Activated CD4-positive, CD25-positive, alpha-beta regulatory T cell (primary cell): ENCODE results near the gene GABRG3.

Experiments used
- DNase-seq, 4 experiments: peaks; one replicate each; lab custom pipeline; 2025; lab: John Stamatoyannopoulos, UW

The GABRG3 gene

DNA sequence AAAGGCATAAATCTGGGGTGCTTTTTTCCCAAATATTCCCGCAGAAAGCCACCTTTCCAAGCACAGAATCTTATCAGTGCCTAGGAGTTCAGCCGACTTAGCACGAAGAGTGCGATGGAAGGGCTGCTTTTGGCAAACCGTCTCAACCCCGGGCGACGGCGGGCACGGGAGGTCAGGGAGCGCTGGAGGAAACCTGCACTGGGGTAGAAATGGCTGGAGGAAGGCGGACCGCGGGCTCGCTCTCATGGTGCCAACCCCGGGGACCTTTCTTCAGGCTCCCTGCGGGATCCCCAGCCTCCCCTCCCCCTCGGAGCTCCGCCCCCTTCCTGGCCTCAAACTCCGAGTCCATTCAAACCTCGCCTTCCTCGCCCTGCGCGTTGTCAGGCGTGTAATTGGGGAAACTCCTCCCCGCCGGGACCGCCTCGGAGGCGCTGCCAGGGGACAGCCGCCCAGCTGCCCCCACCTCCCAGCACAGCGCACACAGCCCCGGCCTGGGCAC is at the start of gene GABRG3:
TSS of gene GABRG3 (plus strand) at position 470 of the 499 bp plus-strand sequence.
- DNase-seq, result no peak

GRCh38 chr15:26921433-26921832 is 49.5 kb upstream of the GABRG3 start:
- no peak for DNase-seq

DNA sequence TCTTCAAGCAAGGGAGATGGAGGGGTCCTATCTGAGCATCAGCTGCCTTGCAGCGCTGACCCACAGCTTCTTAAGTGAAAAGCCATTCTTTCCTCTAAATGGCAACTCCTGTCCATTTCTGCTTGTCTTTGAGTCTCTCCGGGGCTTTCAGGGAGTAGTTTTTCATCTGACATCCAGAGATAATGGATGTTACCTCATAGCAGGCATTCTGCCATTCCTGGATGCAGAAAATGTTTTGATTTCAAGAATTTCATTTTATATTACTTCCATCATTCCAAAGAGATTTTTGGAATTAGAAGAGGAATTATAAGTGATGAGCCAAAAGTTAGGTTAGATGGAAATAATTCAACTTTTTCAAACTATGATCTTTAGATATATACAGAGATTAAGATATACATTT is 44.9 kb upstream of the GABRG3 start:
- DNase-seq, result no peak

DNA sequence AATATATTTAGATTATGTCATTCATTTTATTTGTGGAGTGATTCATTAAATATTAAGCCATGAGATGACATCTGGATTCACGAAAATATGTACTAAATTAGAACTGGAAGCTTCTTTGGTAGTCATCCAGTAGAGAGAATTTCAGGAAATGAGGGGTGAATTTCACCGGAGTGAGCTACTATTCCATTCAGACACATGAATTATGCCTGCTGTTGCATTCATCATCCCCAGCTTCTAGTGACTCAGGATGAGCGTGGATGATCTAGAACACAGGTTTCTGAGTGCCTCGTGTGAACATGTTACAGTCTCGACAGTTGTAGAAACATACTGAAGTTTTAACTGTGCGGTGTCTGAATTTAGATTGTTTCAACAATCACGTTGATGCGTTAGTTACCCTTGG is 42.9 kb upstream of the GABRG3 start:
- DNase-seq, result no peak

- no peak for DNase-seq
Measured at GRCh38 chr15:26929588-26929987, 41.4 kb upstream of the GABRG3 start.

DNA sequence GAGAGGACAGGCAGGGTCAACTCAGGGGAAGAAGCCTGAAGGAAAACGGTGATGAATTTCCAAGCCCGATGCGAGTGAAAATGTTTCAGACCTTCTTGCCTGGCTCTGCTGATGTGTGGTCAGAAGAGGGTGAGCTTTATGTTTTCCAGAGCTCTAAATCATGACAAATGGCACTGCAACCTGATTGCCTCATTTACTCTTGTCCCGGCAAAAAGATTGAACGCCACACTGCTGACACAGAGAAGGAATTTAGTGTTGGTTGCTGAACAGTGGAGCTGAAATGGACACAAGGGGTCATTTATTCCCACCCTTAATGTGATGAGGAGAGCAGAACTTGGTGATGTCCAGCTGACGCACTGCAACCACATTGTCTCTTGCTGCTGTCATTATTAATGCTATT is 36.1 kb upstream of the GABRG3 start:
- no peak for DNase-seq

DNA sequence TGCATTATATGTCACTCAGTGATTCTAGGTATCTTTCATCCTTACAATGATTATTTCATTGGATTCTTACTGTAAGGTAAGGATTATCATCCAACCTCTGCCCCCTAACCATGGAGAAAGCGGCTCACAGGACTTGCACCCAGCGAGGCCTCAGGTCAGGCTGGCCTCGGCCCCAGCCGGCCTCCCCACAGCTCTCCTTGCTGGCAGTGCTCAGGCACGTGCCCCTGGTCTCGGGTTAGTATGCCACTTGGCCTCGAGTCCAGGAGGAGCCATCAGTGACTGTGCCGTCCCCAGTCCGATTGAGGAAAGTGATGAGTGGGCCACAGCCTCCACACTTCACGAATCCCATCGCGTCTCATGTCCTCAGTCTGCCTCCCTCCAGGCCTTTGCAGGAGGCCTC is 35.7 kb upstream of the GABRG3 start:
- DNase-seq, result no peak

- no peak for DNase-seq
Measured at GRCh38 chr15:26936502-26936901, 34.5 kb upstream of the GABRG3 start.

DNA sequence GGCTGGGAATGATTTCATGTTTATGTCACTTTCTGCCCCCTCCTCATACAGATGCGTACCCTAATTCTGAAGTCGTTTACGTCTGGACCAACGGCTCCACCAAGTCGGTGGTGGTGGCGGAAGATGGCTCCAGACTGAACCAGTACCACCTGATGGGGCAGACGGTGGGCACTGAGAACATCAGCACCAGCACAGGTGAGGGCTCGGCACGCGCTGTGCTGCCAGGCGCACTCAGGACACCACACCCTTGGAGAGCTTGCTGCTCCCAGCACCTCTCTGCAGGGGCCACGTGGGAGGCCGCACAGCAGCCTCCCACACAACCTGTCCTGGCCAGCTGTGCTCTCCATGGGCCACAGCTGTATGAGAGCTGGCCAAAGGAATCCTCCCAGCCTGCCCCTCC is 33.8 kb upstream of the GABRG3 start:
- no peak for DNase-seq

- DNase-seq, result no peak
Measured at GRCh38 chr15:26939398-26939797, 31.6 kb upstream of the GABRG3 start.

GRCh38 chr15:26941489-26941888 is 29.5 kb upstream of the GABRG3 start:
- DNase-seq, result no peak

DNA sequence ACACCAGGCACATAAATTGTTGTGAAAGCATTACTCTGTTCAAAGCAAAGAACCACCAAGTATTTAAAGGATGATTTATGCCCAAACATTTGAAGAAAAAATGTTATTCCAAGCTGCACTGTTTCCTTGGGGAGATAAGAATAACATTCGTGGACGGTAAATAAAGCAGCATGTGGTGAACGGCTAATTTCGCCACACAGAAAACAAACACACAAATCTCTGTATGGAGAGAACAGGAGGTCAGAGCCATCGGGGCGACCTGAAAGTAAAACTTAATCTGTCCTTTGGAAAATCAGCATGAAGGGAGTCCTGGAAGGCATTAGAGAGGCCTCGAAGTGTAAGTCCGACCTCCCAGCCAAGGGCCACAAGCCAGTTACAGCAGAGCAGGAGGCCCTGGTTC is 27.1 kb upstream of the GABRG3 start:
- DNase-seq, result no peak

- no peak for DNase-seq
Measured at GRCh38 chr15:26945046-26945445, 25.9 kb upstream of the GABRG3 start.

DNA sequence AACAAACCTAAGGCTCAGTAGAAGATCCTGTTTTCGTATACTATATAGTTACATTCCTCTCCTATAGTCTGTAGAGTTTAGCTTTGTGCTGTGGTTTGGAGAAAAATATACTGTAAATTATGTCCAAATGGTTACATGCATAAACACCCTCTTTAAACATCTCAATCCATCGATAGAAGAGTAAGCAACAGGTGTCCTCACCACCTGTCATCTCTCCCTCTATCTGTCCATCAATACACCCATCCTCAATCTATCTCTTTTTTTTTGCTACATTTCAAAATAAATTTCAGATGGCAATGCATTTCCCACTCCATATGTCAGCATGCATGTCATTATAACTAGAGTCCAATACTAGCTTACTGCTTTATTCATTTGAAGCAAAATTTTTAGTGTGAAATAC is 21.0 kb upstream of the GABRG3 start:
- DNase-seq, result no peak

- DNase-seq, result no peak
Measured at GRCh38 chr15:26954403-26954802, 16.6 kb upstream of the GABRG3 start.

- DNase-seq, result no peak
Measured at GRCh38 chr15:26967719-26968269, 3.2 kb upstream of the GABRG3 start.

DNA sequence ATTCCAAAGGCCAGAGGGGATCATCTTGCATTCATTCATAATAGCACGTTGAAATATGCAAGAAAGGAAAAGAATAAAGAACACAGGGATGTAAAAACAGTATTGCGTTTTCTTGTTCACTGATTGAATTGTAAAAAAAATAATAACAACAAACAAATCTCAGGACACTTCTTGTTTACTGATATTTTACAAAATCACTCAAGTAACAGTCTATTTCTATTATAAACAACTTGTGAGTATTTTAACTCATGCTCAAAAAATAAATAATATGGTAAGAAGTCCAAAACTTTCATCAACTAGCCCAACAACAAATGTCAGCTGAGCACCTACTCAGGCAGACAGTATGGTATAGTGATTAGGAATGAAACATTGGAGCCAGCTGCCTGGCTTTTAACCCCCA is 2.2 kb upstream of the GABRG3 start:
- no peak for DNase-seq

- no peak for DNase-seq
Measured at GRCh38 chr15:26971271-26972018, 464 bp downstream of the GABRG3 start.

GRCh38 chr15:26972636-26973035 is 1.7 kb downstream of the GABRG3 start:
- DNase-seq, result no peak

DNA sequence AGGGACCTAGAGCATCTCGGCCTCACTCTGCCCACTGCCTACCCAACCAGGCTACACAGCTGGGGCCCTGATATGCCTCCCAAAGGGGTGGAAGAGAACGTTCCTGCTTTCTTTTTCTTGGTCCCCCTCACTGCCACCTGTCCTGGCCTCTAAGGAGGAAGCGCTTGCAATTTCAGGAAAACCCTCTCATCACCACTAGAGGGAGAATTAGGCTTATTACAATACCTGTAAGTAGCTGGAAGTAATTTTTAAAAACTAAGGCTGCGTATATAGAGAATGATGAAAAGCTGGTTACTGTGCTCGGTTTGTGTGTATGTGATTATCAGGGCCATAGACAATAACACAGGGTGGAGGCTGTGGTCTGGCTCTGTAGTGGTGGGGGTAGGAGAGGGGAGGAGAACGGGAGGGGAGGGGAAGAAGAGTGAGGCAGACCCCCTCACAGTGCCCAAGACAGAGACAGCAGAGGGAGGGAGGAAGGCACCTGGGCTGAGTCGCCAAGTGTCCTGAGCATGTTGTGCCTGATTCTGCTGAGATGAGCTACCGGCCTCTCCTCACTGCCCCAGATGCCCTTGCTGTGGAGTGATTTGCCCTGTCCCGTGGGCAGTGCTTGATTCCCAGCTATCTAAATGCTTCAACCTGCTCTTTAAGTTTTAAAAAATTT is 3.3 kb downstream of the GABRG3 start:
- DNase-seq, result no peak

DNA sequence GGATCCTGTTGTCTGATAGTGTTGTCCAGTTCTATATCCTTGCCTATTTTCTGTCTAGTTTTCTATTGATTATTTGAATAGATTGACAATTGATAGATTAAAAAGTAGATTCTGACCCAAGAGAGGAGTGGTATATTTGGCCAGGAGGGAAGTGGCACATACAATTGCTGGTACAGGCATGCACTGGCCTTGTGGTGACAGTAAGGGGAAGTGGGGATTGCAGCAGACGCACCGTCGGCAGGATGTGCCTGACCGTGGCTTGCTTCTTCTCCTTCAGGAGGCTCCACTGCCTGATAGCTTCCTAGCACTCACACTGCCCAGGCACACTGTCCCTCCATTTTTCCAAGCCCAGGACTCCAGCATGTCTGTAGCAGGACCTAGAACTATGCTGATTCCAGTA is 10.5 kb downstream of the GABRG3 start:
- no peak for DNase-seq

DNA sequence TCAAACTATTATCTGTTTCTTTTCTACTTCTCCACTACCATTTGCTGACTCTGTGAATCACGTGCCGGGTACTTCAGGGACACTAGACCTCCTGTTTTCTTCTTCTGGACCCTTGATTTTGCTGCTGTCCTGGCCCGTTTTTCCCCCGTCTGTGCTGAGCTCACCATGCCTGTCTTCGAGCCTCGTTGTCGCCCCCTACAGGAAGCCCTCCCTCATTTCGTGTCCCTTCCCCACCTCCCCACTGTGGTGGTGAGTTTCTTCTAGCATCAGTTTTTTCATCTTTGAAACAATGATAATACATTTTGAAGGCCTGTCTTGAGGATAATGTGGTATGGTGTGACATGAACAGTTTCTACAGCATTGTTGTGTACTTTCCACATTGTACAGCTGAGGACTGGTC is 12.8 kb downstream of the GABRG3 start:
- no peak for DNase-seq

DNA sequence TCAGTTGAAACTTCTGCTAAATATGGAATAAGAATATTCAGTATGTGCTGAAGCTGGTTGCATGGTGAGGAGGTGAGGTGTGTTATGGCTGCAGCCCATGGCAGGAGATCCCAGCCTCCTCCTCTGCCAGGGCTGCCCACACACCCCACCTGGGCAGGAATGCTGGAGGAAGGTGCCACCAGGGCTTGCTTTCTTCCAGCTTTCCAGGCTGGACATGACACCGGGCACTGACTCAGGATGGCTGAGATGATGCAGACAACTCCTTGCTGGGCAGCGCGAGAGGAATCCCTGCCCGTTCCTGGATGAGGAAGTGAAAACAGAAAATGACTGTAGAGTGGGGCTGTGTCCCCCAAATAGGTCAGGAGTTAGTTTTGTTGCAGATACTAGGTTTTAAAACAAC is 14.1 kb downstream of the GABRG3 start:
- DNase-seq, result no peak
